PFSK-1 (cell line): ENCODE results near the gene ZNF490.

Experiments
- FOXP2 ChIP-seq: optimal IDR thresholded peaks from 2 replicates; pipeline ENCODE3; 2011; ENCODE audit warnings: borderline replicate concordance, control low read depth, inconsistent platforms; ENCODE audit not compliant: insufficient read depth; ENCODE audit errors: extremely low read length, extremely low read depth
- POLR2AphosphoS5 ChIP-seq: IDR thresholded peaks from 2 replicates; pipeline ENCODE4 v1.6.1; 2012; ENCODE audit warnings: low read depth, mild to moderate bottlenecking, control low read depth, low read length, moderate library complexity
- REST ChIP-seq, 2 experiments: IDR thresholded peaks; 2 replicates each; pipeline versions ENCODE4 v1.6.1 to v1.8.0; 2011 to 2012; ENCODE audit warnings: low read depth in 2 of 2, low read length in 2 of 2, control low read depth in 1 of 2, inconsistent platforms in 1 of 2, mild to moderate bottlenecking in 1 of 2, moderate library complexity in 1 of 2; ENCODE audit not compliant: insufficient read depth in 1 of 2
- SIN3A ChIP-seq: IDR thresholded peaks from 2 replicates; pipeline ENCODE4 v1.6.1; 2012; ENCODE audit warnings: mild to moderate bottlenecking, low read length, moderate library complexity, borderline replicate concordance; ENCODE audit not compliant: insufficient read depth
- TAF1 ChIP-seq: IDR thresholded peaks from 2 replicates; pipeline ENCODE4 v1.6.1; 2012; ENCODE audit warnings: low read length, control low read depth, borderline replicate concordance; ENCODE audit not compliant: insufficient read depth

- TF ChIP-seq POLR2AphosphoS5 (no peak), TAF1 (no peak), REST (IDR thresholded peaks at IDR 0.05; ENCODE audit: insufficient read depth in 1 of 2, low read depth in 2 of 2, low read length in 2 of 2) (no peak), SIN3A (no peak), FOXP2 (no peak)
These were observed 32.0 kb downstream of the ZNF490 start for GRCh38 chr19:12578641-12579040.
